B cell (primary cell): ENCODE data around the gene FAM81A. TPM values are rescaled to one million over a fixed set of nuclear protein-coding genes. Genes with fewer than 3 reads are reported as not detected.

Experiments used
- ATAC-seq: fragments of 200-7000 bp; cut with Tn5 transposase; one replicate; pipeline ENCODE4 v1.10.0; 2021; ENCODE audit warnings: low read depth, mild to moderate bottlenecking, moderate number of reproducible peaks, moderate library complexity
- CTCF ChIA-PET: fragments of 350-600 bp; sonication (Branson Sonifier 250); formaldehyde crosslinking; loops from one replicate; lab custom pipeline; 2021; ENCODE audit warnings: antibody characterized with exemption, inconsistent platforms; lab: Charles Lee
- POLR2A ChIA-PET: fragments of 350-600 bp; sonication (Branson Sonifier 250); formaldehyde crosslinking; loops from one replicate; lab custom pipeline; 2021; ENCODE audit warnings: antibody characterized with exemption; lab: Charles Lee
- DNase-seq: peaks from one replicate; pipeline ENCODE4 v3.0.0; 2013
- H2AFZ ChIP-seq: 2 replicates; pipeline ENCODE4 v1.6.1; 2012; ENCODE audit warnings: mild to moderate bottlenecking, low read depth, low read length; ENCODE audit not compliant: insufficient read depth, poor library complexity, severe bottlenecking
- H3K27ac ChIP-seq, 2 donors: 1 replicate in 1 of 2; 2 replicates in 1 of 2; pipeline ENCODE4 v1.5.1; 2012 to 2013; ENCODE audit warnings: low read length in 2 of 2, mild to moderate bottlenecking in 2 of 2, moderate library complexity in 1 of 2
- H3K27me3 ChIP-seq, 4 experiments: fragments of 200-600 bp in 1 of 4; sonication (generic) in 1 of 4; replicated peaks in 1 of 4; 1 replicate in 2 of 4; 2 replicates in 2 of 4; pipeline versions ENCODE4 v1.6.1 to v1.7.0; 2013 to 2016; ENCODE audit warnings: low read length in 3 of 4, mild to moderate bottlenecking in 2 of 4, mixed read lengths in 1 of 4, moderate library complexity in 1 of 4; ENCODE audit not compliant: insufficient read depth in 4 of 4, control insufficient read depth in 3 of 4; ENCODE audit errors: control extremely low read depth in 1 of 4
- H3K36me3 ChIP-seq, 2 experiments: replicated peaks in 1 of 2; 1 replicate in 1 of 2; 2 replicates in 1 of 2; pipeline versions ENCODE4 v1.6.1 to v1.7.1; 2013; ENCODE audit warnings: low read length in 1 of 2; ENCODE audit not compliant: insufficient read depth in 2 of 2, control insufficient read depth in 1 of 2; ENCODE audit errors: control extremely low read depth in 1 of 2, extremely low read depth in 1 of 2
- H3K4me1 ChIP-seq, 2 donors: fragments of 200-600 bp in 1 of 2; sonication (generic) in 1 of 2; 1 replicate in 1 of 2; 2 replicates in 1 of 2; pipeline versions ENCODE4 v1.5.1 to v1.6.1; 2013 to 2017; ENCODE audit warnings: low read length in 2 of 2; ENCODE audit not compliant: control insufficient read depth in 2 of 2, insufficient read depth in 2 of 2
- H3K4me2 ChIP-seq: replicated peaks from 2 replicates; pipeline ENCODE3; 2012; ENCODE audit warnings: mild to moderate bottlenecking, low read depth, low read length; ENCODE audit not compliant: poor library complexity, severe bottlenecking
- H3K4me3 ChIP-seq, 5 experiments: fragments of 200-600 bp in 1 of 5; sonication (generic) in 1 of 5; 1 replicate in 3 of 5; 2 replicates in 2 of 5; pipeline versions ENCODE4 v1.5.1 to v1.7.0; 2011 to 2016; ENCODE audit warnings: low read length in 4 of 5, mild to moderate bottlenecking in 4 of 5, low read depth in 2 of 5, control low read depth in 1 of 5, moderate library complexity in 1 of 5; ENCODE audit not compliant: insufficient read depth in 1 of 5; ENCODE audit errors: control extremely low read depth in 1 of 5, extremely low read depth in 1 of 5
- H3K79me2 ChIP-seq: fragments of 200-600 bp; sonication (generic); one replicate; pipeline ENCODE4 v1.6.0; 2016; ENCODE audit warnings: low read length; ENCODE audit not compliant: control insufficient read depth, insufficient read depth
- H3K9ac ChIP-seq: fragments of 200-600 bp; sonication (generic); 2 replicates; pipeline ENCODE4 v1.6.1; 2017; ENCODE audit warnings: mild to moderate bottlenecking, low read length, moderate library complexity
- H3K9me3 ChIP-seq, 3 donors: one replicate each; pipeline versions ENCODE4 v1.6.1 to v1.7.1; 2013; ENCODE audit warnings: low read length in 2 of 3; ENCODE audit not compliant: control insufficient read depth in 2 of 3, insufficient read depth in 1 of 3; ENCODE audit errors: control extremely low read depth in 1 of 3
- H4K20me1 ChIP-seq: 2 replicates; pipeline ENCODE4 v1.6.0; 2012; ENCODE audit warnings: mild to moderate bottlenecking, low read length; ENCODE audit not compliant: insufficient read depth, control insufficient read depth, poor library complexity, severe bottlenecking
- H3K27ac Mint-ChIP-seq: one replicate; pipeline ENCODE4 v1.8.0; 2021; ENCODE audit warnings: mixed read lengths
- H3K27me3 Mint-ChIP-seq: one replicate; pipeline ENCODE4 v1.8.0; 2021; ENCODE audit warnings: mixed read lengths
- H3K4me1 Mint-ChIP-seq: one replicate; pipeline ENCODE4 v1.8.0; 2021; ENCODE audit warnings: mixed read lengths
- H3K4me3 Mint-ChIP-seq: one replicate; pipeline ENCODE4 v1.8.0; 2021; ENCODE audit warnings: mixed read lengths
- H3K9me3 Mint-ChIP-seq: one replicate; pipeline ENCODE4 v1.8.0; 2022; ENCODE audit warnings: mixed read lengths; ENCODE audit not compliant: insufficient read depth
- CTCF ChIP-seq: fragments of 200-600 bp; IDR thresholded peaks from one replicate; pipeline ENCODE4 v1.8.0; 2022; ENCODE audit warnings: antibody characterized with exemption, mild to moderate bottlenecking
- EZH2 ChIP-seq: IDR thresholded peaks from 2 replicates; pipeline ENCODE4 v1.6.1; 2012; ENCODE audit warnings: borderline replicate concordance, low read depth, mild to moderate bottlenecking, moderate library complexity, low read length; ENCODE audit not compliant: insufficient read depth, poor library complexity, severe bottlenecking
- WGBS: methylation state at CpG from one replicate; pipeline ENCODE4 v1.1.5; 2013; ENCODE audit warnings: missing lambda C conversion rate; ENCODE audit not compliant: insufficient coverage; 5-methylcytosine and 5-hydroxymethylcytosine counted together
- intact Hi-C: fragments of 100-400 bp; cut with micrococcal nuclease; formaldehyde crosslinking; loops from one replicate; pipeline ENCODE4 v1.10.0; 2022
- polyA plus RNA-seq: library from polyadenylated mRNA; depleted of rRNA; stranded (reverse); fragments of >200 nt; gene quantifications from 2 replicates; pipeline ENCODE4 v1.2.3, GENCODE V29; 2012
- total RNA-seq, 2 donors: library from RNA; stranded (reverse); fragments of 120-200 nt in 1 of 2; gene quantifications; 1 replicate in 1 of 2; 2 replicates in 1 of 2; pipeline versions ENCODE4 v1.2.3 to v1.2.4, GENCODE V29; 2013 to 2022

FAM81A gene
- total and polyA plus RNA-seq, 2 donors (not counting 1 experiment from before 2014, with no cell fraction given) = 2.0 to 3.9 TPM

DNA sequence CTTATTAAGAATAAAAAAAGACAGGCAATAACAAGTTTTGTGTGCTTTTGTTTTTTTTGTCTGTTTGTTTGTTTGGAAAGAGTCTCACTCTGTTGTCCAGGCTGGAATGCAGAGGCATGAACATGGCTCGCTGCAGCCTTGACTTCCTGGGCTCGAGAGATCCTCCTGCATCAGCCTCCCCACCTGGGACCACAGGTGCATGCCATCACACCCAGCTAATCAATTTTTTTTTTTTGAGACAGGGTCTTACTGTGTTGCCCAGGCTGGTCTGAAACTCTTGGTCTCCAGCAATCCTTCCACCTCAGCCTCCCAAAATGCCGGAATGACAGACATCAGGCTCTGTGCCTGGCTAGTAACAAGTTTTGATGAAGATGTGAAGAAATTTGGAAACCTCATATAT is 100.5 kb downstream of the FAM81A start:
- no peak for DNase-seq
- no peak overlapping the region for H2AFZ ChIP-seq
- no peak overlapping the region for H3K4me2 ChIP-seq
- no peaks in the 10 kb centered on the region for H3K79me2 ChIP-seq
- Mint-ChIP-seq H3K4me3 (no peak overlapping the region), H3K4me1 (peaks cover 33% of the 10 kb centered on the region), H3K27me3 (no peaks in the 10 kb centered on the region), H3K9me3 (no peaks in the 10 kb centered on the region), H3K27ac (no peak overlapping the region)
- no peak for ATAC-seq
- 83% methylated on average over 1 of the region's 3 CpGs for WGBS
- ChIA-PET CTCF (interaction anchor here (2.4 kb wide), 1 partner anchor 9 kb away, joined by 10 read pairs; no protein-coding TSS in a partner anchor), POLR2A (no interaction called here)
- no peaks in the 10 kb centered on the region for H3K27me3 ChIP-seq
- intact Hi-C loops = loop anchor here (10.0 kb wide), 1 partner anchor 116 kb away; the partner anchor contains the start of gene GTF2A2
- TF ChIP-seq CTCF (no peak), EZH2 (no peak)
- no peaks in the 10 kb centered on the region for H3K9me3 ChIP-seq
- no peak overlapping the region for H3K27ac ChIP-seq
- no peak overlapping the region for H3K9ac ChIP-seq
- no peak overlapping the region for H3K4me3 ChIP-seq
- no peaks in the 10 kb centered on the region for H3K36me3 ChIP-seq
- H4K20me1 ChIP-seq = no peaks in the 10 kb centered on the region
- peaks cover 6 to 33% of the 10 kb centered on the region in 2 donors for H3K4me1 ChIP-seq

GRCh38 chr15:59539799-59540198 is 101.8 kb downstream of the FAM81A start:
- no peak overlapping the region for H3K4me3 Mint-ChIP-seq
- intact Hi-C loops = loop anchor here (10.0 kb wide), 1 partner anchor 115 kb away; the partner anchor contains the start of gene GTF2A2
- no peaks in the 10 kb centered on the region for H3K9me3 Mint-ChIP-seq
- CTCF ChIA-PET = no interaction called here
- Histone ChIP-seq H3K27me3 (no peaks in the 10 kb centered on the region), H3K27ac (no peak overlapping the region), H3K4me2 (no peak overlapping the region), H3K79me2 (no peaks in the 10 kb centered on the region), H3K9me3 (no peaks in the 10 kb centered on the region), H2AFZ (no peak overlapping the region), H4K20me1 (no peaks in the 10 kb centered on the region), H3K9ac (no peak overlapping the region), H3K36me3 (no peaks in the 10 kb centered on the region), H3K4me3 (no peak overlapping the region), H3K4me1 (peaks cover 17 to 46% of the 10 kb centered on the region in 2 donors)
- WGBS = no CpG with 5 or more reads among the region's 3 CpGs
- H3K27ac Mint-ChIP-seq = no peak overlapping the region
- no peak for DNase-seq
- POLR2A ChIA-PET = no interaction called here
- H3K27me3 Mint-ChIP-seq = no peaks in the 10 kb centered on the region
- no peak for ATAC-seq
- TF ChIP-seq EZH2 (no peak), CTCF (no peak)
- H3K4me1 Mint-ChIP-seq = peaks cover 43% of the 10 kb centered on the region
